Activated naive CD4-positive, alpha-beta T cell treated with Interleukin-2 at 50 U/mL for 16 hours (primary cell): ENCODE measurements around the gene TENM4.

Experiments
- DNase-seq: peaks from one replicate; pipeline ENCODE4 v3.0.0-alpha.2; 2020

Gene TENM4

DNA sequence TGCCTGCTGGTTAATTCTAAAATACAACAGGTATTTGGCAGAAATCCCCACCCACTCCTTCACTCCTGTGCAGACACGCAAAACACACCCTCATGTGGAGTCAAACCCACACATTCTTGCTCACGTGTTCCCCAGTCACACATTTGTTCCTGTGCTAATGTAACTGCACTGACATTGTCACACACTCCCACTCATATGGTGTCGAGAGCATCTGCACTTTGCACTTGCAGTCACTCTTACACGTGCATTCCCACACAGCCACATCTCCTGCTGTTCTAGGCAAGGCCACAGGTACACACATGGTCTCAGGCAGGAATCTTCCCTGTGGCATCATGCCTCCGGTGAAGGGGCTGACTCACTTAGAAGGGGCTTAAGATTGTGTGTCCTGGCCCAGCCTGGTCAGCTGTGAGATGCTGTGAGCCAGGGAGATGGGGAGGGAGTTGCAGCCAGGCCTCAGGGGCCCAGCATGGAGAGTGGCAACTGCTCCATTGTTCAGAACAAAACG is 395.0 kb downstream of the TENM4 start:
- DNase-seq: no peak

DNA sequence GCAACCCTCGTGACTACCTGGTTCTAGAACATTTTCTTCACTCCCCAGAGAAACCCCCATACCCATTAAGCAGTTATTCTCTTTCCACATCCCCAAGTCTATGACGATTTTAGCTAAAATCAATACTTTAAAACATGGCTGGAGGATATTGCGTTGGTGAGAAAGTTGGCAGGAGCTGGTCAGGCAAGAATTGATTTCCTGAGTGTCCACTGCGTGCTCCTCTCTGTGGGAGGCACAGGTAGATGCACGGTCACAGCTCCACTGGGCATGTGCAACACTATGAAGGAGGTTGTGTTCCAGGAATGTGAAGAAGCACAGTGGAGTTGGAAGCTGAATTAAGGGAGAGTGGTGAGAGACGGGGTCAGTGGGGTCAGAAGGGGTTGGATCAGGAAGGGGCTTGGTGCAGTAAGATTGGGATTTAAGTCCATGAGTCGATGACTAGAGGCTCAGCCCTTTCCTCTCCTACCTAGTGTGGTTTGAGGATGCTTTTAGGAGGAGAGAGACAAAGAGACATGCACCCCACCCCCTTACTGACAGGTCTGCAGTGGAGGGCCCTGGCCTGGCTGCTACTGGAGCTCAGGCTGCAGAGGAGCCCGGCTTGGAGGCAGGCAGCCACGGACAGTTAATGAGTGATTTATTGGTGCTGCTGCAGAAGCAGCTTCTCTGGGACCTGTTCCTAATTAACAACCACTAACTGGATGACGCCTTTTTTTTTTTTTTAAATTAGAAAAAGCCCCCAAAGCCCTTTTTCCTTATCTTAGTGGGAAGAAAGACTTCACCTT is 395.6 kb downstream of the TENM4 start:
- no peak for DNase-seq

DNA sequence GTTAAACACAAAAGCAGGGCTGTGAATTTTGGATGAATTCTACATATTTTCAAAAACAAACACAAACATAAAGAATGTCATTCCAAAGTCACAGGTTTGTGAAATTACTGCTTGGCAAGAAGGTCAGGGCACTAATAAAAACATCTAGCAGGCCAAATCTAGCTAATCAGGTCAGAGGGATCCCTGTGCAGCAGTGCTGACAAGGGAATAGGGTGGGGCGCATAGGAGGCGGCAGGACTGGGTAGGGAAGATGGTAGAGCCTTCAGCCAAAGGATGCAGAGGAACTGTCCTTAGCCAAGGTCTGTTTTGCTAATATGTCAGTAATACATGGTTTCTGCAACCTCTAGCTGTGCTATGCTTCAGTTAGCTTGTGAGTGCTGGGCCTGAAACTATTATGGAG is 396.6 kb downstream of the TENM4 start:
- DNase-seq: no peak

DNA sequence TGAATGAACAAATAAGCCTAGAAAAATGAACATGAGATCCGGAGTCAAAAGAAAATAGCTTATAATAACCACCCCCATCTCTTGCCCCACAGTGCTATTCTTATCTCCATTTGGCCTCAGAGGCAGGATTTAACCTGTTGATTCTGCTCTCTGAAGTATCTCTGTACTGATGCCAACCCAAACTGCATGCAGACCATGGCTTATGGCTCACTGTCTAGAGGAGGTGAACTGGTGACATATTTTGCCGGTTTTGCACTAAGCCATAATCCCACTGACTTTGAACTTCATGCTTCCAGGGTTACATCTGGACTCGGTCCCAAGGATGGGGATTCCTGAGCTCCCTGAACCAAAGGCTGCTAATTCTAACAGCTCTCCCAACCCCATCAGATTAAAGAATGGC is 397.1 kb downstream of the TENM4 start:
- DNase-seq: no peak

DNA sequence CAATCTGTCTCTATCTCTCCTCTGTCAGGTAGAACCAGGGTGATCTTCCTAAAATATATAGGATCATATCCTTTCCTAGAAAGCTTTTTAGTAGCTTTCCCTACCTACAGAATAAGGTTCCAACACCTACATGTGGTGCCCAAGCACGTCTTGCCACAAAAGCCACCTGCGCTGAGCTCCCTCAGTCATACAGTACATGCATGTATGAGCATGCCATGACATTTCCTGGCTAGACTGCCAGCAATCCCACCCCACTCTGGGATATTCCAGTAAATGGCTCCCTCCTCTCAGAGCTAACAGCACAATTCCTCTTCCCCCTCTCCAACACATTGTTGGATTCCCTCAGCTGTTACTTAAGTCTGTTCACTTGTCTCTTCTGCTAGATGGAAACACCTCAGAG is 398.0 kb downstream of the TENM4 start:
- no peak for DNase-seq

DNA sequence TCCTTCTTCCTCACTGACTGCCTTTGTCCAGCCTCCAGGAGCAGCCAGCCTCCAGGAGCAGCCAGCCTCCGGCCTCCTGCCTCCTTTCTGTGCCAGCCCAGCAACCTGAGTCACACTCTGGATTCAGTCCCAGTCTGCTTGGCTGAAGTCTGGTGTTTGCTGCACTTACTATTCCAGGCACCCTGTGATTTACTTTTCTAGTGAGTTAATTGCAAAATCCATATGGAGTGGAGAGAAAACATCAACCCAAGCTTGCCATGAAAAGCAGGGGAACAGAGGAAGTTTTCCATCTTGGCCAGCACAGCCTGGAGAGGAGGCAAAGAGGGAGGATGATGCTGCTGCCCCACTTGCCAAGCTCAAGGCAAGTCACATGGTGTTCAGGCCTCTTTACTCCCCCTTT is 400.5 kb downstream of the TENM4 start:
- DNase-seq: no peak

DNA sequence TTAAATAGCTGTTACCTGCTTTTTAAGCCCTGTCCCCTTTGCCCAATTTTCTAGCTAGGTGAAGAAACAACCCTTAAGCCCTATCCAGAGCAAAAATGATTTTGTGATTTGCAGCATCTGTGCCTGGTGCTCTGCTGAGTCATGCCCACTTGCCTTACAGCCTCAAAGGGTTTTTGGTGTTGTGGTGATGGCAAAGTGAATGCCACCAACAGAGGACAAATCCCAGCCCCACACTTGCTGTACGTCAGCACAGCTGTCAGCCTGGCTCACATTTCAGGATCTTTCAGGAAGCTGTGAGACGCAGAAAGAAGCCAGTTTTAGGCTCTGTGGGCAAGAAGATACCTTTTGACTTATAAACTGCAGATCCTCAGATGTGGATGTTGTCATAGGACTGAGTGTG is 401.7 kb downstream of the TENM4 start:
- no peak for DNase-seq

DNA sequence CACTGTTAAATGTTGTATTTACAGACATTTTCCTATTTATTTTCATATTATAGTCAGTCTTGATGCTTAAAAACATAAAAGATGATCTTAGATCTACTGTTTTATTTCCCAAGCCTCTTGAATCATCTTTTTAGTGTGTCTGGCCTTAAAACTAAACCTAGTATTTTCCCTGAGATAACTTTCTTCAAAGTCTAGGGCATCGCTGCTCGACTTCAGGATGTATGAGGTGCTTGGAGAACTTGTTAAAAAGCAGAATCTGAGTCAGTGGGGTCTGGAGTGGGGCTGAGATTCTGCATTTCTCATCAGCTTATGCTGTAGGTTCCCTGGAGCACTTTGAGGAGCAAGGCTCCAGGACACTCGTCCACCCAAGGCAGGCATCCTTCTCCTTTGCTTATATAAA is 404.9 kb downstream of the TENM4 start:
- no peak for DNase-seq

DNA sequence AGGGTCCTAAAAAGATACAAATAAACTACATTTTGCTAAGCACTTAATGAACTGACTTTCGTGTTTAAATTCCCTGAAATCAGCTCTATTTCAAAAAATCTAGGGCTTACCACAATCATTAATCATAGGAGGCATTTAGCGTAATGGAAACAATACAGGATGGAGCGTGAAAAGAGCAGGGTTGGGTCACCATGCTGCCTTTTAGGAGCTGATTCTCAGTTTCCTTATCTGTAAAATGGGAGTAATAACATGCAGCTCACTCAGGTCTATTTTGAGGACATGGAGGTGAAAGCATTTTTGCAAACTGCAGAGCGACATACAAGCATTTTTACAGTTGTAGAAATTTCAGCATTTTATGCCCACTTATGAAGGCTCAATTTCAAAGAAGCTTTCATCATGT is 407.0 kb downstream of the TENM4 start:
- no peak for DNase-seq

DNA sequence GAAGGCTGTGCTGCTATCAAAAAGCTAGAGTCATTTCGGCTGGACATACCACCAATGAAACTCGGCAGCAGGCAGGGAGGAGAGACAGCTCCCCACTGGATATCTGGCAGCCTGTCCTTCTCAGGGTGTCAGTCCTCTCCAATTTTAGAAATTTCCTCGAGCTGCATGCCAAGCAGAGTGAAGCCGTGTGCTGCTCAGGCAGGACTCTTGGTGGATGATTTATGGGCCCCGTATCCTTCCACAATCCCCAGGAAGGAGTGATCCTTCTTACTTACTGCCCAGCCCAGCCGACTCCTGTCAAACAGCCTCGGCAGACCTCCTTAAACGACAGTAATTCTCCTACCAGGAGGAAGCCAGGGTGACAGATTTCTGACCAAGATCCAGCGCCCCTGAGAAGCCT is 410.4 kb downstream of the TENM4 start:
- no peak for DNase-seq

DNA sequence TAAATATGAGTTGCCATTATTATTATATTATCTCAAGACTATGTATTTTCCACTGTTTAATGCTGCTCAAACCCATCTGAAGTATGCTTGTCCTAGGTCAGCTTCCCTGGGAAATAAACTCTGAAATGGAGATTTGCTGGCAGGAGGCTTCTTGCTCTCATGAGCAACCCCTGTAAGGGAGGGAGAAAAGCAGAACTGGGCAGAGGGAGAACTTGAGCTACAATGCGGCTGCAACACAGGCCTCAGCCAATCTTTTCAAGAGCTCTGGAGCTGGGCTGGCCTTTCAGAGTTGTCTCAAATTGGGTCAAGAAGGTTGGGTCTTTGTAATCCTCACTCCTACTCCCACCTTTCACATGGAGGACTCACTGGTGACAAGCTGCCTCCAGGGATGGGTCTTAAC is 412.6 kb downstream of the TENM4 start:
- DNase-seq: no peak

DNA sequence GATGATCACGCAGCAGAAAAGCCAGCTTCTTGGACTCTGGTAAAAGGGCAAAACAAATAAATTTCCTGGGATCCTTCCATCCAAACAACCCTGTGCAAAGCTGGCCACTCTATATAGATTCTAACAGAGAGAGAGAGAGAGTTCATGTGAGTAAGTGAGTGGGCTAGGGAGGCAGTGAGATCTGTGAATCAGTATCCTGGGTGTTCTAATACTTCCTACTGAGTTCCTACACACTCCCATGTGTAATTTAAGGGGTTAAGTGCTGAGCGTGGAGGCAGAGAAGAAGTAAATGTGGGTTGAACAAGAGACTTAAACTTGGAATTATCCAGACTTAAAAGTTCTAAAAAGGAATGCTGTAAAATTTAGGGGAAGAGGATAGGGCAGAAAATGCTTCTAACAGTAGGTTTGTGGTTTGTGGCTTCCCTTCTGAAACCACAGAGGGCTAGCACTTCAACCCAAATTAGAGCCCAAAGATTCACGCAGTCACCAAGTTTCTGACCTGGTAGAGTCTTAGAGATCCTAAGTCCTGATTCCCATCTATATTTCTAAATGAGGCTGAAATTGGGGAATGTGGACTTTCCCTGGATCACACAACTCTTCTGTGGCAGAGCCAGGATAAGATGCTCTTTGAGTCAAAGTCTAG is 413.9 kb downstream of the TENM4 start:
- no peak for DNase-seq

DNA sequence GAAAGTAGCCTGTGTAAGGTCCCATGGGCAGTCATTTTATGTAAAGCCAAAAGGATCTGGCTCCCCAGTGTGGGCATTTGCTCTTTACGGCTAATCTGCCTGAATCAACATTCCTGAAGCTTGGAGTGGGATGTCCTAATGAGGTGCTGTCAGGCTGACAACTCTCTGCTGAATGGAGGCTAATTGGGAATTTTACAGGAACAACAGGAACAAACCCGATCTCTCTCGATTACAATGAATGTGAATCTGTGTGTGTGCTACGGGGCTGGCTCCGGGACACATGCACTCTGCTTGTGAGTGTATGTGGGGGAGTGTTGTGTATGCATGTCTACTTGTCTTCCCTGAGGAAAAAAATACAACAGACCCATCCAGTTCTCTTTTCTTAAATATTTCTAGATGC is 415.2 kb downstream of the TENM4 start:
- DNase-seq: no peak

DNA sequence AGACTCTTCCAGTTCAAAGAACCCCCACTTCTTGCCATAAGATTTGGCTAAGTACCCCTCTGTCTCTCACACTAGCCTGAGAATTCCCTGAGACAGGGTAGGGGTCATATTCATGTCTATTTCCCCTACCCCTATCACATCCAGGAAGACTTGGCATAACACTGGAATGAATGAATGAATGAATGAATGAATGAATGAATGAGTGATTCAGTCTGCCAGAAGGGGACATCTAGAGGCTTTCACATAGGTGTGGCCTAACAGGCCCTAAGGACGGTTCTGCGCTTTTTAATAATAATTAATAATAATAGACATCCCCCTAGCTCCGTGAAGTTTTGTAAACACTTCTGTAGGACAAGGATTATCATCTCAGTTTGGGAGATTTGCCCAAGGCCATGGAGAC is 415.7 kb downstream of the TENM4 start:
- DNase-seq: no peak

DNA sequence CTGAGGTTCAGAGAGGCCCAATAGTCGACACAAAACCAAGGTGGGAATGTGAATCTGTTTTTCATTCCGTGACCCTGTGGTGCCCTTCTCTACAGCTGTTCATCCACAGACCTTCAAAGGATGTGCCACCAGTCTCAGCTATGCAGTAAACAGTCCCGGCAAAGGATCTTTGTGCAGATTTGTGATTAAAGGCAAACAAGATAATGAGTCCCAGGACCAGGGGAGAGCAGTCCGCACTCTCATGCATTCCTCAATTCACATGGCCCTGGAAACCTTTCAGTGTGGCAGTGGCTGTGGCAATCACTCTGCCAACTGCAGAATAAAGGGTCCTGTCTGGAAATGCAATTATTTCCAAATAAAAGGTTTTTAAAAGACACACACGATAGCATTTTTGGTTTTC is 418.6 kb downstream of the TENM4 start:
- no peak for DNase-seq

DNA sequence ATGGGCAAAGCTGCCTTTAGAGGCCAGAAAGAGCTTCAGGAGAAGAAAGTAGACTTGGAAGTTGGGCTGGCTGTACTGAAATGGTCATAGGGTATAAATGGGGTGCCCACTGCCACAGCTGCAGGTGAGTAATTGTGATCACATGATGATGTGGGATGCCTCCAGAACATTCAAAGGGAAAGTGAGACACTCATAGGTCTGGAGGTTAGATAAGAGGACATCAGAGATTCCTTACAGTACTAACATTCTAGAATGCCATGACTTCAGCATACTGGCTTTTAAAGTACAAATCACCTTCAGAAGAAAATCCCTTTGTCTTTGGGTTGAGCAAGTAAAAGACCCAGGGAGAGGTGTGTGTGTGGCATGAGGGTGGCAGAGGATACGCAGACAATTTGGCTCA is 419.2 kb downstream of the TENM4 start:
- DNase-seq: no peak

DNA sequence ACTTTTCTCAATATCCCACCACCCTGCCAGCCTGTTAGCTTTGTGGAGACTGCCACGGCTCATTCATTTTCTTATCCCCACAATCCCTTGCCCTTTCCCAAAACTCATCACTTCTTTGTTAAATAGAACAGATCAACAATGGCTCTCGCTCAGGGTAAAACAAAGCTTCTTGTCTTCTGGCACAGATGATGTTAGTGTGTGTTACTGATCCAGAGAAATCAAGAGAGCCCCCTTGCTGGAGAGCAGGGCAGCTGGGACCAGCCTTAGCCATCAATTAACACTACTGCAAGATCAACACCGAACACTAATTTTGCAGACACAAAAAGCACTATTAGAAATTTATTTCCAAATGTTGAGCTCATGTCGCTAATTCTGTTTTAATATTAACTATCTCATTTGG is 420.9 kb downstream of the TENM4 start:
- no peak for DNase-seq

DNA sequence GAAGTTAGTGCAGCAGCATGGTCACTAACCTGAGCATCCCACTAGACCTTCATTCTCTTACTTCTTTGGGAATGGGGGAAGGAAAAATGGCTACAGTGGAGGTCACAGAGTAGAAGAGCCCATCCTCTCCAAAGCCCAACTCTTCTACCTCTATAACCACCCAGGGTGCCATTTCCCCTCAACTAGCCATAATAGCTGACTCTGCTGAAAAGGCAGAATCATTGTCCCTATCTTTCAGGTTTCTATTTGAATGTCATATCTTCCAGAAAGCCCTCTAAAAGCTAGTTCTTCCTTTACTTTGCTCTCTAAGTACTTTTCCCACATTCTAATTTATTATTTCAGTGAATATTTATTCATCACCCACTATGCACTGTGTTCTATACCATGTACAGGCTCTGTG is 421.6 kb downstream of the TENM4 start:
- no peak for DNase-seq

DNA sequence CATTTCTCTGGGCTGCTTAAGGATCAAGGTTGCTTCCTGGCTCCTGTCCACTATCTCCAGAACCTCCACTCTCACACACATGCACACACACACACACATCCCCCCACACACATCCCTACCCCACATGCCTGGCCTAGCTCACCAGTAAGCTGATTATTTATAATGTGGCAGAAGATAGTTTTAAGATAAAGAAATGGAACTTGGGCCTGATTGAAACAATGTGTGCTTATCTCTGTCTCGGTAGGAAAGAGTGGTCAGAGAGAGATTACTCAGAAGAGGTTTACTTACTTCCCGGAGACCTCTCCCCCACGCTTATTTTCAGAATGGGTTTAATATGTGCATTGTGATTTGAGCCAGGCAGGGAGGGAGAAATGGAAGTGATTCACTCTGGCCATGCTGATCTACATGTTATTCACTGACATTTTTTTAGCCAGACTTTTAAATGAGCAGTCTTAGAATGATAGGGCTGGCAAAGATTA is 422.4 kb downstream of the TENM4 start:
- no peak for DNase-seq

DNA sequence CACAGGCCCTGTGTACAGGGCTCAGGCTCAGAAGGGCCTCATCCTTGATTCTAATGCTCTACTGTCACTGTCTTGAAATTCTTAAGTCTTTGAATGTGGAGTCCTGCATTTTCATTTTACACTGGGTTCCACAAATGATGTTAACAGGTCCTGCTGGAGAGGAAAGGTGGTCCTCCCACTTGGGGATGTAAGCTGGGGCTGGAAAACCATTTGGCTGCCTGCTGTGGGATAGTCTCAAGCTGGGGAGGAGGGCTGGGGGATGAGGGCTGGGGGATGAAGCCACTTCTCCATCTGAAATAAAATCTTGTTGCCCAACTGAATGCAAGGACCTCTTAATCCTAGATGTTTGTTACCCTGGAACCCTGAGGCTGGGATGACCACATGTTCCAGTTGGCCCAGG is 423.0 kb downstream of the TENM4 start:
- DNase-seq: no peak

DNA sequence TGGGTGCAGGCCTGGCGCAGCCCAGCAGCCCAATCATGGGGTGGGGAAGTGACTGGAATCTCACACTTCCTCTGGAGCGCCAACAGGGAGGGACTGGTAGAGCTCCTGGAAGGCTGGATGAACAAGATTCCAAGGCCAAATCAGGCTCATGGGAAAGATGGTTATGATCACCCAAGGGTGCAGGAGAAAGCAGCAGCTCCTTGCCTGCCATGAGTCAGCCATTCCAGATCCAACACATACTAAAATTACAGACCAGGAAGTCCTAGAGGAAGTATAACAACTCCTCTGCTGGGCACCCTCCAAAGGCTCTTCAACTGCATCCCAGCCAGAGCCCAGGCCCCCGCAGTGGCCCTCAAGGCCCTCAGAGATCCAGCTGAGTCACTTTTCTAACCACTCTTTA is 427.3 kb downstream of the TENM4 start:
- no peak for DNase-seq

DNA sequence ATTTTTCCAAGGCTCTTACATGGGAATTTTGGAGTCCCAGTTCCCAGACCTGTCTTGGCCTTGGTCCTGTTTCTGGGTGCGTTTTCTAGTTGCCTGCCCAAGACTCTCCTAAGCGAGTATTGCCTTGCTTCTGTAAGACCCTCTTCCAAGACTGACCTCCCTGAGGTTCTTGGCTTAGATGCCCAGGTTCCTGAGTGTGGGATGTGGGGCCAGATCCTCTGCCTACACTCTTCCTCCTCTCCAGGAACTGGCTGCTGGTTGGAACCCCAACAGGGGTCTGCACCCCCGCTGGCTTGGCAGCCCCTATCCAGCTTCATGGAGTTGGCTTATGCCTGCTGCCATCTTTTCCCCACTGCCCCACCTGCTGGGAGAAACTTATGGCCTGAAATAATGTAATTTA is 429.5 kb downstream of the TENM4 start:
- DNase-seq: no peak

DNA sequence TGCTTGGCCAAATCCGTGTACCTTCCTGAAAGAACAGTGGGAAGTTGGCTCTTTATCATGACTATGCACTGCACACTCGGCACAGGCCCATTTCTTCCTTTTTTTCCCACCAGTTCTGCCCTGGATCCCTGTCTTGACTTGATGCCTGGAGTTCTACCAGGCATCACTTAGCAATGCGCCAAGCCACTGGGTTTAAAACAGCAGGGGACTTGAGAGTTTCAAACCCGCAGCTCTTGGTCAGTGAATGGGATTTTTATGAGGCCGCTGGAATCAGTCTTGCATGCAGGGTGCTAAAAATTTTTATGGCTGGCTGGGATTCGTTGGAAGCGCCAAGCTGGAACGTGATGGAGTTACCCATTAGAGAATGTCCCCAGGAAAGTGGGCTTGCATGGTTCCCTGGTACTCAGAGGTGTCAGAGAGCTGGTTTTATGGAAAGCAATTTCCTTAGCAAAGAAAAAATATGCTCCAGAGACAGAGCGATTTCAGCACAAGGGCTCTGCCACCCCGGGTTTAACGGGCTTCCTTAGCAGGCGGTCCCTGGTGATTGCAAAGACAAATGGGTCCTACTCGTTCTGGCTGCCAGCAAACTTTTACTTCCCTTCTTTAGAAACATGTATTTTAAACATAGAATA is 432.9 kb downstream of the TENM4 start:
- DNase-seq: no peak

DNA sequence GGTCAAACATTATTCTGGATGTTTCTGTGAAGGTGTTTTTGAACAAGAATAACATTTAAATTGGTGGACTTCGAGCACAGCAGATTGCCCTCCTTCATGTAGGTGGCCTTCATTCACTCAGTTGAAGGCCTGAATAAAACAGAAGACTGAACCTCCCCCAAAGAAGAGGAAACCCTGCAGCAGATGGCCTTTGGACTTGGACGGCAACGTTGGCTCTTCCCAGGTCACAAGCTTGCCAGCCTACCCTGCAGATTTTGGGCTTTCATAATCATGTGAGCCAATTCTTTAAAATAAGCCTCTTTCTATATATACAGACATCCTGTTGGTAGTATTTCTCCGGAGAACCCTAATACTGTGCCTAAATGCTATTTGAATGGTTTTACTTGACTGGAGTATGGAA is 434.0 kb downstream of the TENM4 start:
- DNase-seq: no peak
